MM.1S (cell line): ENCODE results near the gene ART3.

Source experiments
- DNase-seq: peaks from one replicate; pipeline ENCODE4 v3.0.0-alpha.2; 2015
- H2AFZ ChIP-seq: fragments of 300-600 bp; sonication (generic); 2 replicates; pipeline ENCODE4 v1.6.0; 2016; ENCODE audit warnings: antibody characterized with exemption, low read length
- H3F3A ChIP-seq: fragments of 300-600 bp; sonication (generic); 2 replicates; pipeline ENCODE4 v1.6.1; 2016; ENCODE audit warnings: mild to moderate bottlenecking, antibody characterized with exemption, low read length, moderate library complexity, mixed read lengths; ENCODE audit not compliant: insufficient read depth
- H3K27ac ChIP-seq: fragments of 300-600 bp; sonication (generic); 2 replicates; pipeline ENCODE4 v1.5.1; 2016; ENCODE audit warnings: mild to moderate bottlenecking, low read length
- H3K27me3 ChIP-seq: fragments of 300-600 bp; sonication (generic); replicated peaks from 2 replicates; pipeline ENCODE4 v1.6.0; 2016; ENCODE audit warnings: low read length; ENCODE audit not compliant: insufficient read depth
- H3K36me3 ChIP-seq: fragments of 300-600 bp; sonication (generic); replicated peaks from 2 replicates; pipeline ENCODE4 v1.6.1; 2016; ENCODE audit warnings: mild to moderate bottlenecking, low read length, mixed read lengths; ENCODE audit not compliant: insufficient read depth
- H3K4me1 ChIP-seq: fragments of 300-600 bp; sonication (generic); 2 replicates; pipeline ENCODE4 v1.6.1; 2016; ENCODE audit warnings: low read length, mixed read lengths
- H3K4me2 ChIP-seq: fragments of 300-600 bp; sonication (generic); 2 replicates; pipeline ENCODE4 v1.6.0; 2016; ENCODE audit warnings: low read depth, low read length
- H3K4me3 ChIP-seq: fragments of 300-600 bp; sonication (generic); 2 replicates; pipeline ENCODE4 v1.5.1; 2016; ENCODE audit warnings: low read length, mixed read lengths
- H3K79me2 ChIP-seq: fragments of 300-600 bp; sonication (generic); 2 replicates; pipeline ENCODE4 v1.6.1; 2016; ENCODE audit warnings: mixed run types, low read length, mixed read lengths
- H3K9ac ChIP-seq: fragments of 300-600 bp; sonication (generic); 2 replicates; pipeline ENCODE4 v1.6.1; 2016; ENCODE audit warnings: low read length, mixed read lengths
- H3K9me2 ChIP-seq: fragments of 300-600 bp; sonication (generic); replicated peaks from 2 replicates; pipeline ENCODE4 v1.6.1; 2016; ENCODE audit warnings: mild to moderate bottlenecking, low read length, mixed read lengths; ENCODE audit not compliant: insufficient read depth
- H3K9me3 ChIP-seq: fragments of 300-600 bp; sonication (generic); replicated peaks from 2 replicates; pipeline ENCODE4 v1.6.1; 2016; ENCODE audit warnings: mild to moderate bottlenecking, low read length, mixed read lengths; ENCODE audit not compliant: insufficient read depth
- H4K20me1 ChIP-seq: fragments of 300-600 bp; sonication (generic); 2 replicates; pipeline ENCODE4 v1.6.1; 2016; ENCODE audit warnings: mild to moderate bottlenecking, low read length, moderate library complexity, mixed read lengths; ENCODE audit not compliant: insufficient read depth
- CTCF ChIP-seq: fragments of 300-600 bp; sonication (generic); IDR thresholded peaks from 2 replicates; pipeline ENCODE4 v1.5.1; 2016; ENCODE audit warnings: antibody characterized with exemption, low read length, mixed read lengths
- EZH2 ChIP-seq: fragments of 300-600 bp; sonication (generic); optimal IDR thresholded peaks from 2 replicates; pipeline ENCODE3; 2017; ENCODE audit warnings: low read depth, mild to moderate bottlenecking, antibody characterized with exemption, low read length, mixed read lengths
- EZH2phosphoT487 ChIP-seq: fragments of 300-600 bp; sonication (generic); IDR thresholded peaks from 2 replicates; pipeline ENCODE4 v1.6.1; 2018; ENCODE audit warnings: antibody characterized with exemption, low read length

The ART3 gene

GRCh38 chr4:76055421-76055820 is 19.1 kb upstream of the ART3 start:
- H3F3A ChIP-seq: peaks cover 20% of the 10 kb centered on the region
- TF ChIP-seq CTCF: no peak
- TF ChIP-seq EZH2: no peak
- no peak for TF ChIP-seq EZH2phosphoT487
- no peaks in the 10 kb centered on the region for H3K36me3 ChIP-seq
- H3K9ac ChIP-seq: no peak overlapping the region
- H3K9me3 ChIP-seq: no peaks in the 10 kb centered on the region
- peak overlapping the region; percentile 37; the same call in 1 of the 2 replicates for H3K27ac ChIP-seq
- no peaks in the 10 kb centered on the region for H3K79me2 ChIP-seq
- H3K9me2 ChIP-seq: no peaks in the 10 kb centered on the region
- H4K20me1 ChIP-seq: no peaks in the 10 kb centered on the region
- no peaks in the 10 kb centered on the region for H3K27me3 ChIP-seq
- no peak overlapping the region for H3K4me3 ChIP-seq
- no peak for DNase-seq
- H2AFZ ChIP-seq: no peak overlapping the region
- peaks cover 15% of the 10 kb centered on the region for H3K4me1 ChIP-seq
- H3K4me2 ChIP-seq: no peak overlapping the region

GRCh38 chr4:76058302-76058701 is 16.2 kb upstream of the ART3 start:
- H3K27ac ChIP-seq: no peak overlapping the region
- no peaks in the 10 kb centered on the region for H3K9me3 ChIP-seq
- no peaks in the 10 kb centered on the region for H3K36me3 ChIP-seq
- DNase-seq: no peak
- no peaks in the 10 kb centered on the region for H3K9me2 ChIP-seq
- H3K27me3 ChIP-seq: no peaks in the 10 kb centered on the region
- H3F3A ChIP-seq: peaks cover 20% of the 10 kb centered on the region
- no peaks in the 10 kb centered on the region for H3K79me2 ChIP-seq
- H3K9ac ChIP-seq: no peak overlapping the region
- H2AFZ ChIP-seq: no peak overlapping the region
- no peak for TF ChIP-seq EZH2phosphoT487
- no peak for TF ChIP-seq CTCF
- no peak for TF ChIP-seq EZH2
- H4K20me1 ChIP-seq: no peaks in the 10 kb centered on the region
- no peak overlapping the region for H3K4me3 ChIP-seq
- H3K4me2 ChIP-seq: no peak overlapping the region
- H3K4me1 ChIP-seq: peaks cover 15% of the 10 kb centered on the region

- H3K9me3 ChIP-seq: no peaks in the 10 kb centered on the region
- no peaks in the 10 kb centered on the region for H3K79me2 ChIP-seq
- peaks cover 20% of the 10 kb centered on the region for H3F3A ChIP-seq
- H3K4me2 ChIP-seq: no peak overlapping the region
- H2AFZ ChIP-seq: no peak overlapping the region
- H3K36me3 ChIP-seq: no peaks in the 10 kb centered on the region
- no peak overlapping the region for H3K9ac ChIP-seq
- DNase-seq: no peak
- peaks cover 15% of the 10 kb centered on the region for H3K4me1 ChIP-seq
- no peaks in the 10 kb centered on the region for H3K27me3 ChIP-seq
- no peaks in the 10 kb centered on the region for H4K20me1 ChIP-seq
- no peak overlapping the region for H3K4me3 ChIP-seq
- TF ChIP-seq EZH2phosphoT487 (no peak), CTCF (no peak), EZH2 (no peak)
- H3K9me2 ChIP-seq: no peaks in the 10 kb centered on the region
- no peak overlapping the region for H3K27ac ChIP-seq
Observed at GRCh38 chr4:76058888-76059426, 15.6 kb upstream of the ART3 start.
